Mesodermal cell (in vitro differentiated cells): ENCODE measurements around the gene SSX7. TPM values are rescaled to one million over a fixed set of nuclear protein-coding genes. Genes with fewer than 3 reads are reported as not detected.
"Not testable (repeated sequence)": the region's sequence is repeated elsewhere in the genome, so short reads cannot be mapped to it uniquely, and the experiment has no call there.

Source experiments
- H3K27ac ChIP-seq: 2 replicates; pipeline ENCODE4 v1.7.0; 2013; ENCODE audit warnings: mild to moderate bottlenecking, low read depth, low read length, moderate library complexity; ENCODE audit not compliant: severe bottlenecking
- H3K36me3 ChIP-seq: 2 replicates; pipeline ENCODE4 v1.7.1; 2013; ENCODE audit warnings: mild to moderate bottlenecking, low read length, moderate library complexity; ENCODE audit not compliant: control insufficient read depth, insufficient read depth
- H3K4me1 ChIP-seq: one replicate; pipeline ENCODE4 v1.7.1; 2013; ENCODE audit warnings: mild to moderate bottlenecking, low read length; ENCODE audit not compliant: insufficient read depth, control insufficient read depth, poor library complexity, severe bottlenecking
- H3K4me3 ChIP-seq: 2 replicates; pipeline ENCODE4 v1.7.0; 2013; ENCODE audit warnings: low read length, control low read depth, mild to moderate bottlenecking; ENCODE audit not compliant: insufficient read depth, poor library complexity, severe bottlenecking; ENCODE audit errors: extremely low read depth
- H3K9me3 ChIP-seq: 2 replicates; pipeline ENCODE4 v1.7.1; 2013; ENCODE audit warnings: mild to moderate bottlenecking, low read length, moderate library complexity; ENCODE audit not compliant: control insufficient read depth
- WGBS, 2 experiments: methylation state at CpG; one replicate each; pipeline ENCODE4 v1.1.5; 2013; ENCODE audit warnings: missing lambda C conversion rate in 2 of 2; ENCODE audit not compliant: insufficient coverage in 2 of 2; 5-methylcytosine and 5-hydroxymethylcytosine counted together
- polyA plus RNA-seq, 2 experiments: library from polyadenylated mRNA; stranded (reverse); fragments of 50-300 nt; gene quantifications; one replicate each; pipeline ENCODE4 v1.2.3, GENCODE V29; 2013

The SSX7 gene, protein sequence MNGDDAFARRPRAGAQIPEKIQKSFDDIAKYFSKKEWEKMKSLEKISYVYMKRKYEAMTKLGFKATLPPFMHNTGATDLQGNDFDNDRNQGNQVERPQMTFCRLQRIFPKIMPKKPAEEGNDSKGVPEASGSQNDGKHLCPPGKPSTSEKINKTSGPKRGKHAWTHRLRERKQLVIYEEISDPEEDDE
- not detected for polyA plus RNA-seq (2013, experiment 1 of 2)
- not detected for polyA plus RNA-seq (2013, experiment 2 of 2)

DNA sequence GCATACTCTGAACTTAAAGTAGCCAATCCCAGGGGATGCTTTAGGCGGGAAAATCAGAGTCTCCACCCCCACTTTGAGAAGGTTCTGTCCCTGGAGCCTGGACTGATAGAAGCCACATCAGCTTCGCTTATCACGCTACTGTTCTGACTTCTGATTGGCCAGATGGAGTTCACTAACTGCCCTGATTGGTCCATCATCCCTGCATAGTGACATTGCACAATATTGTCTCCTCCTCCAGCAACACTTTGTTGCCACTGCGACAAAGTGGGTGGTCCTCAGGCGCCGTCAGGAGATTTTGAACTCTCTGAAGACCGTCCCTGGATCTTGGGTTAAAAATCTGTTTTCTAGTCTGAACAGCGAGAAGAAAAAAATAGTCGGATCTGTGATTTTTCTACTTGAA, at the start of gene SSX7:
SSX7 (minus strand) TSS at position 101 of the 400 bp plus-strand sequence. CDS start 1,428 bp downstream, outside the sequence.
- 96% methylated on average over 5 to 6 of the region's 9 CpGs for WGBS, 2 experiments
- not testable (repeated sequence) for H3K9me3 ChIP-seq, H3K36me3 ChIP-seq, H3K4me1 ChIP-seq, H3K27ac ChIP-seq, H3K4me3 ChIP-seq

DNA sequence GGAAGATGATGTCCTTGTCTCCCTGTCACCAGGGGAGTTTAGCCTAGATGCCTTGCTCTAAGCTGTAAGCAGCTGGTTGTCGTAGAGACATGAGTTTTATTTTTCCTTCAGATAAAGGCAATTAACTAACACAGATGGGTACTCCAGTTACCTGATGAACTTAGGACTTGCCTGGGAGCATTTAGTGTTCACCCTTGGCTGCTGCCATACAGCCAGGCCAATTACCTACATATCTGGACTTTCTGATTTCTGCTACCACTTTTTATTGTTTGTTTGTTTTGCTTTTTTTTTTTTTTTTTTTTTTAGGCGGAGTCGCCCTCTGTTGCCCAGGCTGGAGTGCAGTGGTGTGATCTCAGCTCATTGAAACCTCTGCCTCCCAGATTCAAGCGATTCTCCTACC, 37.3 kb upstream of the SSX7 start:
- H3K9me3 ChIP-seq, H3K4me3 ChIP-seq, H3K4me1 ChIP-seq, H3K27ac ChIP-seq, H3K36me3 ChIP-seq: not testable (repeated sequence)
- WGBS, 2 experiments = no CpG with 5 or more reads among the region's 4 CpGs

DNA sequence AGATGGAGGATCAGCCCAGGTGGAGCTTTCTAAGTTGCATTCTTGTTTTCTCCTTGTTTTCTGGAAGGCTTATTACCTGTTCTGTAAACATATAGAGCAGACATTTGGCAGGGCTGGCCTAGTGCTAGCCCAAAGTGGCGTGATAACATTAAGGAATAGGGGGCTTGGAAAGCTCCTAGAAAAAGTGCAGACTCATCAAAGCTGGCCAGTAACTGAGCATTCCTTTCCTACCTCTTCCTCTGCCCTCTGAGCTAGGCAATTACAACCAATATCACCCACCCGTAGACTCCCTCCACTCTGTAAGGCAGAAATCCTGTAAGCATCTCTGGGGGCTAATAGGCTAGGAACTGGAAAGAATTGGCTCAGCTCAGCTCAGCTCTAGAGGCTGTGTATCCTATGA, 7.5 kb upstream of the SSX7 start:
- not testable (repeated sequence) for H3K9me3 ChIP-seq, H3K36me3 ChIP-seq, H3K4me3 ChIP-seq, H3K4me1 ChIP-seq, H3K27ac ChIP-seq
- no CpG with 5 or more reads among the region's 2 CpGs for WGBS, 2 experiments

DNA sequence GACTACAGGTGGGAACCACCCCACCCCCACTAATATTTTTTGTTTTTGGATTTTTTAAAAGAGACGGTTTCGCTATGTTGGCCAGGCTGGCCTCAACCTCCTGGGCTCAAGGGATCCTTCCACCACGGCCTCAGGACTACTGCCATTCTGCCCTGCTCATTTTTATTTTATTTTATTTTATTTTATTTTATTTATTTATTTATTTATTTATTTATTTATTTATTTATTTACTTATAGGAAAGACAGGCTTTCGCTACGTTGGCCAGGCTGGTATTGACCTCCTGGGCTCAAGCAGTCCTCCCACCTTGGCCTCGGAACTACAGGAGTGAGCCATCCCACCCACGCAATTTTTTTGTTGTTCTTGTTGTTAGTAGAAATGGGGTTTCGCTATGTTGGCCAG, 775 bp upstream of the SSX7 start:
- H3K4me3 ChIP-seq, H3K4me1 ChIP-seq, H3K27ac ChIP-seq, H3K36me3 ChIP-seq, H3K9me3 ChIP-seq: not testable (repeated sequence)
- 100% methylated on average over 1 of the region's 8 CpGs; no CpG with 5 or more reads in 1 of the 2 experiments for WGBS, 2 experiments

DNA sequence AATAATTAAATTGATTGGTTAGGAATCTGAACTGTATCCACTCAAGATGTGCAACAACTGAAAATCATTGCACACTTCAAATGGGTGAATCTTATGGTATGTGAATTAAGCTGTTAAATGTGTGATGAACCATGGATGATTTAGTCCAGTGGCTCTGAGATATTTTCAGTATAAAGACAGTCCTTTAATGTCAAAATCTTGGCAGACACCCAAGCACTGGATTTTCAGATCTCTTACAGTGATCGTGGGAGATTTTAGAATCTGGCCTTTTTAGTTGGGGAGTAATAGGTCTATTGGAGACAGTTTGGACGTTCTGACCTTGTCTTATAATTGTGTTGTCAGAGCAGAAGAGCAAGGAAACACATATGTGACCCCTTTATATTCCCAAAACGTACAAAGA, 4.0 kb downstream of the SSX7 start:
- not testable (repeated sequence) for H3K4me1 ChIP-seq, H3K27ac ChIP-seq, H3K4me3 ChIP-seq, H3K36me3 ChIP-seq, H3K9me3 ChIP-seq
- no CpG with 5 or more reads among the region's 3 CpGs for WGBS, 2 experiments

DNA sequence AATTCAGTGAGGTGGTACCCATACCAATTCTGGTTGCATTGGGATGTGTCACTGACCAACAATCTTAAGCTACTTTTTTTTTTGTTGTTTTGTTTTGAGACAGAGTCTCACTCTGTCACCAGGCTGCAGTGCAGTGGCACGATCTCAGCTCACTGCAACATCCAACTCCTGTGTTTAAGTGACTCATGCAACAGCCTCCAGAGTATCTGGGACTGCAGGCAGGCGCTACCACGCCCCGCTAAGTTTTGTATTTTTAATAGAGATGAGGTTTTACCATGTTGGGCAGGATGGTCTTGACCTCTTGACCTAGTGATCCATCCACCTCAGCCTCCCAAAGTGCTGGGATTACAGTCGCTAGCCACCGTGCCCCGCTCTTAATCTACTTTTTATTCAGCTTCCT, 5.7 kb downstream of the SSX7 start:
- not testable (repeated sequence) for H3K27ac ChIP-seq, H3K9me3 ChIP-seq, H3K4me1 ChIP-seq, H3K36me3 ChIP-seq, H3K4me3 ChIP-seq
- WGBS, 2 experiments = 80% methylated on average over 1 of the region's 7 CpGs; no CpG with 5 or more reads in 1 of the 2 experiments

DNA sequence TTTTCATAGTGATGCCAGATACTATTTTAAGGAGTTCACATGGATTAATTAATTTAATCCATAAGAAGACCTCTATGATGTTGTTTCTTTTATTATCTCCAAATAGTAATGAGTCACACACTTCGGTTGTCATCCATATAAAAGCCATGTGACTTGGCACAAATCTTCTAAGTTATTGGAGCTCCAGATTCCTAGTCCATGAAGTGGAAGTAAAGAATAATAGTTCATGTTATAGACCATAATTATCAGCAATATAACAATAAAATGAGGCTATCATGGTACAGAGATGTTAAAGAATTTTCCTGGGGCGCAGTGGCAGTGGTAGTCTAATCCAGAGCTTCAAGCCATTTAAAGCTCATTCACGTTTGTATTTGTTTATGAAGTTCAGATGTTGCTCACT, 26.2 kb downstream of the SSX7 start:
- H3K4me3 ChIP-seq, H3K27ac ChIP-seq, H3K9me3 ChIP-seq, H3K36me3 ChIP-seq, H3K4me1 ChIP-seq: not testable (repeated sequence)
- 60 to 80% methylated on average over 1 to 2 of the region's 3 CpGs for WGBS, 2 experiments

DNA sequence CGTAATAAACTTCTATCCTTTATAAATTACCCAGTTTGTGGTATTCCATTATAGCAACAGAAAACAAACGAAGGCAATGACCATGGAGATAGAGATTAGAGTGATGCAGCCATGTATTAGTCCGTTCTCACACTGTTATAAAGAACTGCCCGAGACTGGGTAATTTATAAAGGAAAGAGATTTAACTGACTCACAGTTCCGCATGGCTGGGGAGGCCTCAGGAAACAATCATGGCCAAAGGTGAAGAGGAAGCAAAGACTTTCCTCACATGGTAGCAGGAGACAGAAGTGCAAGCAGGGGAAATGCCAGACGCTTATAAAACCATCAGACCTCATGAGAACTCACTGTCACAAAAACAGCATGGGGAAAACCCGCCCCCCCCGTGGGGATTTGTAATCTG, 34.0 kb downstream of the SSX7 start:
- H3K4me3 ChIP-seq, H3K4me1 ChIP-seq, H3K36me3 ChIP-seq, H3K9me3 ChIP-seq, H3K27ac ChIP-seq: not testable (repeated sequence)
- no CpG with 5 or more reads among the region's 8 CpGs for WGBS, 2 experiments

DNA sequence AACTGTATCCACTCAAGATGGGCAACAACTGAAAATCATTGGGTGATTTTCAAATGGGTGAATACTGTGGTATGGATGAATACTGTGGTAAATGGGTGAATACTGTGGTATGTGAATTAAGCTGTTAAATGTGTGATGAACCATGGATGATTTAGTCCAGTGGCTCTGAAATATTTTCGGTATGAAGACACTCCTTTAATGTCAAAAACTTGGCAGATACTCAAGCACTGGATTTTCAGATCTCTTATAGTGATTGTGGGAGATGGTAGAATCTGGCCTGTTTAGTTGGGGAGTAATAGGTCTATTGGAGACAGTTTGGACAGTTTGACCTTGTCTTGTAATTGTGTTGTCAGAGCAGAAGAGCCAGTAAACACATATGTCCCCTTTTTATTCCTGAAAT, 45.7 kb downstream of the SSX7 start:
- H3K36me3 ChIP-seq = no peaks in the 10 kb centered on the region
- no peak overlapping the region for H3K27ac ChIP-seq
- H3K9me3 ChIP-seq = no peaks in the 10 kb centered on the region
- no CpG with 5 or more reads among the region's 1 CpG for WGBS, 2 experiments
- H3K4me3 ChIP-seq = no peak overlapping the region
- no peaks in the 10 kb centered on the region for H3K4me1 ChIP-seq

DNA sequence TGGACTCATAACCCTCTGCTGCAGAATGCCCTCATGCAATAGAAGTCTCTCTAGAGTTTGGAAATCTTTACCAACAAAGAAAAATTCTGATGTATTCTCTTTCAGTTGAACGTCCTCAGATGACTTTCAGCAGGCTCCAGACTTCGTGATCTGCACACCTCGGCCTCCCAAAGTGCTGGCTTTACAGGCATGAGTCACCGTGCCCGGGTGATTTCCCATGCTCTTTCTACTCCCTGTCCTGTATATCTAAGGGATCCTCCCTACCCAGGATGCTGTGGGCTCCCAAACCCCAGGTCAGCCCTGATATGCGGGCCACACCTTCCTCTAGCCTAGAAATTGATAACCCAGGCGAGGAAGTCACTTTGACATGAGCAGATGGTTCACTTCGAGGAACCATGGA, 51.5 kb downstream of the SSX7 start:
- not testable (repeated sequence) for H3K4me1 ChIP-seq, H3K9me3 ChIP-seq, H3K27ac ChIP-seq, H3K4me3 ChIP-seq, H3K36me3 ChIP-seq
- WGBS, 2 experiments = 69 to 81% methylated on average over 4 to 5 of the region's 8 CpGs

DNA sequence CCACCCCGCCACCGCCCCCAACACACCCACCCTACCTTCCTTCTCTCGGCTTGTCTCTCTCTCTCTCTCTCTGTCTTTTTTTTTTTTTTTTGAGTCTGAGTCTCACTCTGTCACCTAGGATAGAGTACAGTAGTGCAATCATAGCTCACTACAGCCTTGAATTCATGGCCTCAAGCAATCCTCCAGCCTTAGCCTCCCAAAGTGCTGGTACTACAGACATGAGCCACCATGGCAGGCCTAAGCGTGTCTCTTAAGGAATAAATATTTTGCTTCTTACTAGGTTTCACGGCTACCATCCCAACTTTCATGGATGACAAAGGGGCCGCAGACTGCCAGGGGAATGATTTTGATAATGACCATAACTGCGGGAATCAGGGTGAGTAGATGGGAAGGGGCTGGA, 55.8 kb downstream of the SSX7 start:
- no CpG with 5 or more reads among the region's 7 CpGs for WGBS, 2 experiments
- no peak overlapping the region for H3K27ac ChIP-seq

More for the DNA sequence above, 55.8 kb downstream of the SSX7 start:
- Histone ChIP-seq H3K36me3 (no peaks in the 10 kb centered on the region), H3K4me3 (no peak overlapping the region), H3K4me1 (no peaks in the 10 kb centered on the region), H3K9me3 (no peaks in the 10 kb centered on the region)
